Activated T-helper 2 cell treated with anti-CD3 and anti-CD28 coated beads, Interferon-gamma antibody, Interleukin-2, Interleukin-4, amounts not matched to agents 10 μg/mL and 5 μg/mL and 100 μg/mL, durations not matched to agents 14 hours and 24 hours and 36 hours (primary cell): ENCODE data around the gene RPL9. TPM values are rescaled to one million over a fixed set of nuclear protein-coding genes. Genes with fewer than 3 reads are reported as not detected.

Experiments used
- DNase-seq: peaks from one replicate; pipeline ENCODE4 v3.0.0; 2021; ENCODE audit warnings: low spot score
- H3K27ac Mint-ChIP-seq: one replicate; pipeline ENCODE4 v1.8.0; 2021; ENCODE audit warnings: mixed read lengths
- H3K27me3 Mint-ChIP-seq: one replicate; pipeline ENCODE4 v1.8.0; 2021; ENCODE audit warnings: low read depth, mixed read lengths
- H3K36me3 Mint-ChIP-seq: one replicate; pipeline ENCODE4 v1.8.0; 2021; ENCODE audit warnings: low read depth, mixed read lengths
- H3K4me1 Mint-ChIP-seq: one replicate; pipeline ENCODE4 v1.8.0; 2021; ENCODE audit warnings: low read depth, mixed read lengths
- H3K4me3 Mint-ChIP-seq: one replicate; pipeline ENCODE4 v1.8.0; 2021; ENCODE audit warnings: low read depth, mild to moderate bottlenecking, moderate library complexity, mixed read lengths
- H3K9me3 Mint-ChIP-seq: one replicate; pipeline ENCODE4 v1.8.0; 2021; ENCODE audit warnings: mixed read lengths
- intact Hi-C: fragments of 100-400 bp; cut with micrococcal nuclease; formaldehyde crosslinking; loops from one replicate; pipeline ENCODE4 v1.15.1; 2023
- total RNA-seq: library from RNA; stranded (reverse); gene quantifications from 2 replicates; pipeline ENCODE4 v1.2.3, GENCODE V29; 2022

RPL9 gene
- total RNA-seq, 1 donor from 2014 or later, result 1,761 TPM

GRCh38 chr4:39456946-39457763, 1.6 kb downstream of the RPL9 start:
- intact Hi-C loops, result loop anchor here (5.0 kb wide), 2 partner anchors 70 to 745 kb away; partner anchors contain the start of gene UGDH
- peak overlapping the region; percentile 98 for H3K27ac Mint-ChIP-seq
- no peaks in the 10 kb centered on the region for H3K27me3 Mint-ChIP-seq
- peak overlapping the region; percentile 95 for H3K4me3 Mint-ChIP-seq
- no peak for DNase-seq
- H3K36me3 Mint-ChIP-seq, result peaks cover 73% of the 10 kb centered on the region
- H3K9me3 Mint-ChIP-seq, result no peaks in the 10 kb centered on the region
- H3K4me1 Mint-ChIP-seq, result peaks cover 26% of the 10 kb centered on the region

- no peaks in the 10 kb centered on the region for H3K27me3 Mint-ChIP-seq
- no peak overlapping the region for H3K27ac Mint-ChIP-seq
- DNase-seq, result no peak
- H3K4me3 Mint-ChIP-seq, result peak overlapping the region; percentile 30
- peaks cover 85% of the 10 kb centered on the region for H3K36me3 Mint-ChIP-seq
- peaks cover 23% of the 10 kb centered on the region for H3K4me1 Mint-ChIP-seq
- intact Hi-C loops, result loop anchor here (5.0 kb wide), 2 partner anchors 72 to 747 kb away; partner anchors contain the start of gene UGDH
- H3K9me3 Mint-ChIP-seq, result no peaks in the 10 kb centered on the region
These were observed 3.2 kb downstream of the RPL9 start for GRCh38 chr4:39455486-39455885.

- Mint-ChIP-seq H3K27ac (no peak overlapping the region), H3K27me3 (no peaks in the 10 kb centered on the region), H3K4me1 (peaks cover 18% of the 10 kb centered on the region), H3K9me3 (no peaks in the 10 kb centered on the region), H3K36me3 (peaks cover 94% of the 10 kb centered on the region), H3K4me3 (no peak overlapping the region)
- intact Hi-C loops, result no loop called here
- no peak for DNase-seq
These were observed 5.0 kb downstream of the RPL9 start for GRCh38 chr4:39453738-39454137.

GRCh38 chr4:39452860-39453587, 5.7 kb downstream of the RPL9 start:
- no peaks in the 10 kb centered on the region for H3K27me3 Mint-ChIP-seq
- peaks cover 18% of the 10 kb centered on the region for H3K4me1 Mint-ChIP-seq
- no peaks in the 10 kb centered on the region for H3K9me3 Mint-ChIP-seq
- no peak overlapping the region for H3K4me3 Mint-ChIP-seq
- DNase-seq, result no peak
- H3K27ac Mint-ChIP-seq, result peak overlapping the region; percentile 12
- intact Hi-C loops, result no loop called here
- peaks cover 93% of the 10 kb centered on the region for H3K36me3 Mint-ChIP-seq

- H3K27ac Mint-ChIP-seq, result no peak overlapping the region
- intact Hi-C loops, result no loop called here
These were observed 6.4 kb downstream of the RPL9 start for GRCh38 chr4:39452153-39452859.

GRCh38 chr4:39451423-39452023, 7.2 kb downstream of the RPL9 start:
- Mint-ChIP-seq H3K27ac (no peak overlapping the region), H3K27me3 (no peaks in the 10 kb centered on the region), H3K9me3 (no peaks in the 10 kb centered on the region), H3K36me3 (peaks cover 87% of the 10 kb centered on the region), H3K4me1 (peaks cover 11% of the 10 kb centered on the region), H3K4me3 (no peak overlapping the region)
- intact Hi-C loops, result no loop called here
- no peak for DNase-seq

More at GRCh38 chr4:39452153-39452859, 6.4 kb downstream of the RPL9 start:
- Mint-ChIP-seq H3K27me3 (no peaks in the 10 kb centered on the region), H3K4me3 (no peak overlapping the region), H3K36me3 (peaks cover 93% of the 10 kb centered on the region), H3K4me1 (peaks cover 17% of the 10 kb centered on the region), H3K9me3 (no peaks in the 10 kb centered on the region)
- DNase-seq, result no peak

- no peak for DNase-seq
- no peak overlapping the region for H3K4me3 Mint-ChIP-seq
- peaks cover 78% of the 10 kb centered on the region for H3K36me3 Mint-ChIP-seq
- H3K9me3 Mint-ChIP-seq, result no peaks in the 10 kb centered on the region
- H3K27me3 Mint-ChIP-seq, result no peaks in the 10 kb centered on the region
- intact Hi-C loops, result no loop called here
- H3K4me1 Mint-ChIP-seq, result peaks cover 10% of the 10 kb centered on the region
- H3K27ac Mint-ChIP-seq, result no peak overlapping the region
These were observed 8.1 kb downstream of the RPL9 start for GRCh38 chr4:39450618-39451017.

- H3K4me3 Mint-ChIP-seq, result no peak overlapping the region
- H3K4me1 Mint-ChIP-seq, result peaks cover 2% of the 10 kb centered on the region
- intact Hi-C loops, result no loop called here
- no peak overlapping the region for H3K27ac Mint-ChIP-seq
- no peaks in the 10 kb centered on the region for H3K9me3 Mint-ChIP-seq
- peaks cover under 1% of the 10 kb centered on the region for H3K27me3 Mint-ChIP-seq
- DNase-seq, result peak; percentile 19
- H3K36me3 Mint-ChIP-seq, result peaks cover 43% of the 10 kb centered on the region
These were observed 11.7 kb downstream of the RPL9 start for GRCh38 chr4:39446842-39447573.

- H3K27me3 Mint-ChIP-seq, result peaks cover 1% of the 10 kb centered on the region
- no peak for DNase-seq
- intact Hi-C loops, result no loop called here
- no peak overlapping the region for H3K4me3 Mint-ChIP-seq
- H3K27ac Mint-ChIP-seq, result no peak overlapping the region
- peaks cover 38% of the 10 kb centered on the region for H3K36me3 Mint-ChIP-seq
- H3K4me1 Mint-ChIP-seq, result peaks cover 2% of the 10 kb centered on the region
- no peaks in the 10 kb centered on the region for H3K9me3 Mint-ChIP-seq
These were observed 12.3 kb downstream of the RPL9 start for GRCh38 chr4:39446483-39446841.

- intact Hi-C loops, result no loop called here
- Mint-ChIP-seq H3K27ac (no peak overlapping the region), H3K9me3 (no peaks in the 10 kb centered on the region), H3K4me1 (peaks cover 2% of the 10 kb centered on the region), H3K4me3 (no peak overlapping the region), H3K27me3 (peaks cover 13% of the 10 kb centered on the region), H3K36me3 (peaks cover 9% of the 10 kb centered on the region)
- no peak for DNase-seq
These were observed 15.7 kb downstream of the RPL9 start for GRCh38 chr4:39442998-39443397.

GRCh38 chr4:39441593-39441992, 17.1 kb downstream of the RPL9 start:
- Mint-ChIP-seq H3K36me3 (no peaks in the 10 kb centered on the region), H3K4me3 (no peak overlapping the region), H3K4me1 (no peaks in the 10 kb centered on the region), H3K27me3 (peaks cover 24% of the 10 kb centered on the region), H3K9me3 (no peaks in the 10 kb centered on the region), H3K27ac (no peak overlapping the region)
- intact Hi-C loops, result no loop called here
- no peak for DNase-seq
